ENCODE measurements around the gene NOP53. TPM values are rescaled to one million over a fixed set of nuclear protein-coding genes. Genes with fewer than 3 reads are reported as not detected.

The NOP53 gene
- total and polyA plus RNA-seq, 9 of the 15 experiments (the other 6 are each of a cell fraction or from before 2014, with no cell fraction given), result 6.5 to 274 (median 145) TPM

DNA sequence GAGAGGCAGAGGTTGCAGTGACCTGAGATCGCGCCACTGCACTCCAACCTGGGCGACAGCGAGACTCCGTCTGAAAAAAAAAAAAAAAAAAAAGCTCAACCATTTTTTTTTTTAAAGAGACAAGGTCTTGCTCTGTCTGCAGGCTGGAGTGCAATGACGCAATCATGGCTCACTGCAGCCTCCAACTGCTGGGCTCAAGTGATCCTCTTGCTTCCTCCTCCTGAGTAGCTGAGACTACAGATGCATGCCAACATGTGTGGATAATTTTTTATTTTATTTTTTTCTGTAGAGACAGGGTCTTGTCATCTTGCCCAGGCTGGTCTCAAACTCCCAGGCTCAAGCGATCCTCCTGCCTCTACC, 21.8 kb upstream of the NOP53 start (continued):
- TF ChIP-seq, protein P1, sequence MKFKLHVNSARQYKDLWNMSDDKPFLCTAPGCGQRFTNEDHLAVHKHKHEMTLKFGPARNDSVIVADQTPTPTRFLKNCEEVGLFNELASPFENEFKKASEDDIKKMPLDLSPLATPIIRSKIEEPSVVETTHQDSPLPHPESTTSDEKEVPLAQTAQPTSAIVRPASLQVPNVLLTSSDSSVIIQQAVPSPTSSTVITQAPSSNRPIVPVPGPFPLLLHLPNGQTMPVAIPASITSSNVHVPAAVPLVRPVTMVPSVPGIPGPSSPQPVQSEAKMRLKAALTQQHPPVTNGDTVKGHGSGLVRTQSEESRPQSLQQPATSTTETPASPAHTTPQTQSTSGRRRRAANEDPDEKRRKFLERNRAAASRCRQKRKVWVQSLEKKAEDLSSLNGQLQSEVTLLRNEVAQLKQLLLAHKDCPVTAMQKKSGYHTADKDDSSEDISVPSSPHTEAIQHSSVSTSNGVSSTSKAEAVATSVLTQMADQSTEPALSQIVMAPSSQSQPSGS (CRISPR knock-in tag; IDR thresholded peaks at IDR 0.05), result no peak
- TF ChIP-seq, protein P2, sequence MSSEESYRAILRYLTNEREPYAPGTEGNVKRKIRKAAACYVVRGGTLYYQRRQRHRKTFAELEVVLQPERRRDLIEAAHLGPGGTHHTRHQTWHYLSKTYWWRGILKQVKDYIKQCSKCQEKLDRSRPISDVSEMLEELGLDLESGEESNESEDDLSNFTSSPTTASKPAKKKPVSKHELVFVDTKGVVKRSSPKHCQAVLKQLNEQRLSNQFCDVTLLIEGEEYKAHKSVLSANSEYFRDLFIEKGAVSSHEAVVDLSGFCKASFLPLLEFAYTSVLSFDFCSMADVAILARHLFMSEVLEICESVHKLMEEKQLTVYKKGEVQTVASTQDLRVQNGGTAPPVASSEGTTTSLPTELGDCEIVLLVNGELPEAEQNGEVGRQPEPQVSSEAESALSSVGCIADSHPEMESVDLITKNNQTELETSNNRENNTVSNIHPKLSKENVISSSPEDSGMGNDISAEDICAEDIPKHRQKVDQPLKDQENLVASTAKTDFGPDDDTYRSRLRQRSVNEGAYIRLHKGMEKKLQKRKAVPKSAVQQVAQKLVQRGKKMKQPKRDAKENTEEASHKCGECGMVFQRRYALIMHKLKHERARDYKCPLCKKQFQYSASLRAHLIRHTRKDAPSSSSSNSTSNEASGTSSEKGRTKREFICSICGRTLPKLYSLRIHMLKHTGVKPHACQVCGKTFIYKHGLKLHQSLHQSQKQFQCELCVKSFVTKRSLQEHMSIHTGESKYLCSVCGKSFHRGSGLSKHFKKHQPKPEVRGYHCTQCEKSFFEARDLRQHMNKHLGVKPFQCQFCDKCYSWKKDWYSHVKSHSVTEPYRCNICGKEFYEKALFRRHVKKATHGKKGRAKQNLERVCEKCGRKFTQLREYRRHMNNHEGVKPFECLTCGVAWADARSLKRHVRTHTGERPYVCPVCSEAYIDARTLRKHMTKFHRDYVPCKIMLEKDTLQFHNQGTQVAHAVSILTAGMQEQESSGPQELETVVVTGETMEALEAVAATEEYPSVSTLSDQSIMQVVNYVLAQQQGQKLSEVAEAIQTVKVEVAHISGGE (CRISPR knock-in tag; IDR thresholded peaks at IDR 0.05), result no peak
- TF ChIP-seq, protein P3, sequence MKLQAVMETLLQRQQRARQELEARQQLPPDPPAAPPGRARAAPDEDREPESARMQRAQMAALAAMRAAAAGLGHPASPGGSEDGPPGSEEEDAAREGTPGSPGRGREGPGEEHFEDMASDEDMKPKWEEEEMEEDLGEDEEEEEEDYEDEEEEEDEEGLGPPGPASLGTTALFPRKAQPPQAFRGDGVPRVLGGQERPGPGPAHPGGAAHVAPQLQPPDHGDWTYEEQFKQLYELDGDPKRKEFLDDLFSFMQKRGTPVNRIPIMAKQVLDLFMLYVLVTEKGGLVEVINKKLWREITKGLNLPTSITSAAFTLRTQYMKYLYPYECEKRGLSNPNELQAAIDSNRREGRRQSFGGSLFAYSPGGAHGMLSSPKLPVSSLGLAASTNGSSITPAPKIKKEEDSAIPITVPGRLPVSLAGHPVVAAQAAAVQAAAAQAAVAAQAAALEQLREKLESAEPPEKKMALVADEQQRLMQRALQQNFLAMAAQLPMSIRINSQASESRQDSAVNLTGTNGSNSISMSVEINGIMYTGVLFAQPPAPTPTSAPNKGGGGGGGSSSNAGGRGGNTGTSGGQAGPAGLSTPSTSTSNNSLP (IDR thresholded peaks at IDR 0.05; ENCODE audit: borderline replicate concordance, low read depth, low read length), result no peak
- TF ChIP-seq HNRNPLL (IDR thresholded peaks at IDR 0.05; ENCODE audit: low read depth, low read length, poor library complexity, severe bottlenecking), result no peak
- TF ChIP-seq MECOM (CRISPR knock-in tag; IDR thresholded peaks at IDR 0.05), result no peak
- TF ChIP-seq, protein P4, sequence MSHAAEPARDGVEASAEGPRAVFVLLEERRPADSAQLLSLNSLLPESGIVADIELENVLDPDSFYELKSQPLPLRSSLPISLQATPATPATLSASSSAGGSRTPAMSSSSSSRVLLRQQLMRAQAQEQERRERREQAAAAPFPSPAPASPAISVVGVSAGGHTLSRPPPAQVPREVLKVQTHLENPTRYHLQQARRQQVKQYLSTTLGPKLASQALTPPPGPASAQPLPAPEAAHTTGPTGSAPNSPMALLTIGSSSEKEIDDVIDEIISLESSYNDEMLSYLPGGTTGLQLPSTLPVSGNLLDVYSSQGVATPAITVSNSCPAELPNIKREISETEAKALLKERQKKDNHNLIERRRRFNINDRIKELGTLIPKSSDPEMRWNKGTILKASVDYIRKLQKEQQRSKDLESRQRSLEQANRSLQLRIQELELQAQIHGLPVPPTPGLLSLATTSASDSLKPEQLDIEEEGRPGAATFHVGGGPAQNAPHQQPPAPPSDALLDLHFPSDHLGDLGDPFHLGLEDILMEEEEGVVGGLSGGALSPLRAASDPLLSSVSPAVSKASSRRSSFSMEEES (CRISPR knock-in tag; IDR thresholded peaks at IDR 0.05), result no peak
- TF ChIP-seq ZNF175 (CRISPR knock-in tag; IDR thresholded peaks at IDR 0.05; ENCODE audit: low read depth), result 0 out of 2 replicates have a peak, but pooled peaks have one; percentile 38
- TF ChIP-seq, protein P5, sequence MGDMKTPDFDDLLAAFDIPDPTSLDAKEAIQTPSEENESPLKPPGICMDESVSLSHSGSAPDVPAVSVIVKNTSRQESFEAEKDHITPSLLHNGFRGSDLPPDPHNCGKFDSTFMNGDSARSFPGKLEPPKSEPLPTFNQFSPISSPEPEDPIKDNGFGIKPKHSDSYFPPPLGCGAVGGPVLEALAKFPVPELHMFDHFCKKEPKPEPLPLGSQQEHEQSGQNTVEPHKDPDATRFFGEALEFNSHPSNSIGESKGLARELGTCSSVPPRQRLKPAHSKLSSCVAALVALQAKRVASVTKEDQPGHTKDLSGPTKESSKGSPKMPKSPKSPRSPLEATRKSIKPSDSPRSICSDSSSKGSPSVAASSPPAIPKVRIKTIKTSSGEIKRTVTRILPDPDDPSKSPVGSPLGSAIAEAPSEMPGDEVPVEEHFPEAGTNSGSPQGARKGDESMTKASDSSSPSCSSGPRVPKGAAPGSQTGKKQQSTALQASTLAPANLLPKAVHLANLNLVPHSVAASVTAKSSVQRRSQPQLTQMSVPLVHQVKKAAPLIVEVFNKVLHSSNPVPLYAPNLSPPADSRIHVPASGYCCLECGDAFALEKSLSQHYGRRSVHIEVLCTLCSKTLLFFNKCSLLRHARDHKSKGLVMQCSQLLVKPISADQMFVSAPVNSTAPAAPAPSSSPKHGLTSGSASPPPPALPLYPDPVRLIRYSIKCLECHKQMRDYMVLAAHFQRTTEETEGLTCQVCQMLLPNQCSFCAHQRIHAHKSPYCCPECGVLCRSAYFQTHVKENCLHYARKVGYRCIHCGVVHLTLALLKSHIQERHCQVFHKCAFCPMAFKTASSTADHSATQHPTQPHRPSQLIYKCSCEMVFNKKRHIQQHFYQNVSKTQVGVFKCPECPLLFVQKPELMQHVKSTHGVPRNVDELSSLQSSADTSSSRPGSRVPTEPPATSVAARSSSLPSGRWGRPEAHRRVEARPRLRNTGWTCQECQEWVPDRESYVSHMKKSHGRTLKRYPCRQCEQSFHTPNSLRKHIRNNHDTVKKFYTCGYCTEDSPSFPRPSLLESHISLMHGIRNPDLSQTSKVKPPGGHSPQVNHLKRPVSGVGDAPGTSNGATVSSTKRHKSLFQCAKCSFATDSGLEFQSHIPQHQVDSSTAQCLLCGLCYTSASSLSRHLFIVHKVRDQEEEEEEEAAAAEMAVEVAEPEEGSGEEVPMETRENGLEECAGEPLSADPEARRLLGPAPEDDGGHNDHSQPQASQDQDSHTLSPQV (IDR thresholded peaks at IDR 0.05), result no peak
- TF ChIP-seq POU5F1 (IDR thresholded peaks at IDR 0.05; ENCODE audit: borderline replicate concordance, low read depth, low read length, partially characterized antibody), result no peak
- peak; percentile 94 for TF ChIP-seq CEBPG (CRISPR knock-in tag; IDR thresholded peaks at IDR 0.05)
- peak; percentile 97 to 98 for TF ChIP-seq CEBPG (tag; conservative IDR thresholded peaks at IDR 0.05 in 1 of 2, IDR thresholded peaks at IDR 0.05 in 1 of 2)
- TF ChIP-seq, protein P6, sequence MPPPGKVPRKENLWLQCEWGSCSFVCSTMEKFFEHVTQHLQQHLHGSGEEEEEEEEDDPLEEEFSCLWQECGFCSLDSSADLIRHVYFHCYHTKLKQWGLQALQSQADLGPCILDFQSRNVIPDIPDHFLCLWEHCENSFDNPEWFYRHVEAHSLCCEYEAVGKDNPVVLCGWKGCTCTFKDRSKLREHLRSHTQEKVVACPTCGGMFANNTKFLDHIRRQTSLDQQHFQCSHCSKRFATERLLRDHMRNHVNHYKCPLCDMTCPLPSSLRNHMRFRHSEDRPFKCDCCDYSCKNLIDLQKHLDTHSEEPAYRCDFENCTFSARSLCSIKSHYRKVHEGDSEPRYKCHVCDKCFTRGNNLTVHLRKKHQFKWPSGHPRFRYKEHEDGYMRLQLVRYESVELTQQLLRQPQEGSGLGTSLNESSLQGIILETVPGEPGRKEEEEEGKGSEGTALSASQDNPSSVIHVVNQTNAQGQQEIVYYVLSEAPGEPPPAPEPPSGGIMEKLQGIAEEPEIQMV (tag; conservative IDR thresholded peaks at IDR 0.05; ENCODE audit: low read depth), result no peak
